IMR-90 (cell line): ENCODE data around the gene ZNF385B.

ENCODE experiments used
- CEBPB ChIP-seq: IDR thresholded peaks from 2 replicates; pipeline ENCODE4 v1.6.1; 2012; ENCODE audit warnings: low read depth, low read length, improper control_type of control experiment
- CHD1 ChIP-seq: IDR thresholded peaks from 2 replicates; pipeline ENCODE4 v1.6.1; 2012; ENCODE audit warnings: low read depth, low read length, improper control_type of control experiment
- MAZ ChIP-seq: IDR thresholded peaks from 2 replicates; pipeline ENCODE4 v1.6.1; 2012; ENCODE audit warnings: low read depth, mild to moderate bottlenecking, low read length, improper control_type of control experiment, moderate library complexity, borderline replicate concordance
- MXI1 ChIP-seq: IDR thresholded peaks from 2 replicates; pipeline ENCODE4 v1.6.1; 2012; ENCODE audit warnings: low read depth, mild to moderate bottlenecking, low read length, moderate library complexity, borderline replicate concordance
- POLR2A ChIP-seq: IDR thresholded peaks from 2 replicates; pipeline ENCODE4 v1.6.1; 2012; ENCODE audit warnings: mild to moderate bottlenecking, low read depth, low read length
- RAD21 ChIP-seq: IDR thresholded peaks from 2 replicates; pipeline ENCODE4 v1.6.1; 2012; ENCODE audit warnings: low read length, improper control_type of control experiment
- RCOR1 ChIP-seq: IDR thresholded peaks from 2 replicates; pipeline ENCODE4 v1.6.1; 2012; ENCODE audit warnings: mild to moderate bottlenecking, low read length, improper control_type of control experiment; ENCODE audit not compliant: insufficient replicate concordance
- RFX5 ChIP-seq: IDR thresholded peaks from 2 replicates; pipeline ENCODE4 v1.8.0; 2012; ENCODE audit warnings: low read depth, mild to moderate bottlenecking, low read length, moderate library complexity
- SMC3 ChIP-seq: fragments of 150-350 bp; IDR thresholded peaks from 2 replicates; pipeline ENCODE4 v1.6.1; 2016; ENCODE audit warnings: low read depth, mild to moderate bottlenecking, antibody characterized with exemption, low read length, moderate library complexity
- TF ChIP-seq, protein P1 (sequence below): conservative IDR thresholded peaks from 2 replicates; pipeline ENCODE4 v1.5.1; 2012; ENCODE audit warnings: mild to moderate bottlenecking, low read depth, low read length, improper control_type of control experiment
- TF ChIP-seq, protein P2 (sequence below): fragments of 150-350 bp; IDR thresholded peaks from 2 replicates; pipeline ENCODE4 v1.6.1; 2017; ENCODE audit warnings: mild to moderate bottlenecking, antibody characterized with exemption, low read length, low read depth

DNA sequence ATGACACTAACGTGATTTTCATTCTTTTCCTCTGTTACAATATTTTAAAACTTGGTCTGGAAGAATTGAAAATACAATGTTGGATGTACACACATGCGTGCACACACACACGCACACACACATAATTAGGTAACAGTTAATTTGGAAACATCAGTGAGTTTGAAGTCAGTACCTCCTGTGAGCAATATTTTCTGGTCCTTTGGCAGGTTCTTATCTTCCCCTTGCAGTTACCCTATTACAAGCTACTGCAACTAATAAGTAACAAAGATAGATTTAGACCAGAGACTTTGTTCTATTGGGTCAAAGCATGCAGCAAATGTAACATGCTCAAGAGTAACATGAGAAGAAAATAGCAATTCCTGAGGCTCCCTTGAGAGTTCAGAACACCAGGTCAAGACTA, 73.3 kb downstream of the ZNF385B start:
- TF ChIP-seq, protein P1, sequence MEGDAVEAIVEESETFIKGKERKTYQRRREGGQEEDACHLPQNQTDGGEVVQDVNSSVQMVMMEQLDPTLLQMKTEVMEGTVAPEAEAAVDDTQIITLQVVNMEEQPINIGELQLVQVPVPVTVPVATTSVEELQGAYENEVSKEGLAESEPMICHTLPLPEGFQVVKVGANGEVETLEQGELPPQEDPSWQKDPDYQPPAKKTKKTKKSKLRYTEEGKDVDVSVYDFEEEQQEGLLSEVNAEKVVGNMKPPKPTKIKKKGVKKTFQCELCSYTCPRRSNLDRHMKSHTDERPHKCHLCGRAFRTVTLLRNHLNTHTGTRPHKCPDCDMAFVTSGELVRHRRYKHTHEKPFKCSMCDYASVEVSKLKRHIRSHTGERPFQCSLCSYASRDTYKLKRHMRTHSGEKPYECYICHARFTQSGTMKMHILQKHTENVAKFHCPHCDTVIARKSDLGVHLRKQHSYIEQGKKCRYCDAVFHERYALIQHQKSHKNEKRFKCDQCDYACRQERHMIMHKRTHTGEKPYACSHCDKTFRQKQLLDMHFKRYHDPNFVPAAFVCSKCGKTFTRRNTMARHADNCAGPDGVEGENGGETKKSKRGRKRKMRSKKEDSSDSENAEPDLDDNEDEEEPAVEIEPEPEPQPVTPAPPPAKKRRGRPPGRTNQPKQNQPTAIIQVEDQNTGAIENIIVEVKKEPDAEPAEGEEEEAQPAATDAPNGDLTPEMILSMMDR = no peak
- TF ChIP-seq RCOR1 = no peak
- TF ChIP-seq CEBPB = no peak
- TF ChIP-seq RAD21 = no peak
- TF ChIP-seq MAZ = no peak
- no peak for TF ChIP-seq POLR2A
- TF ChIP-seq, protein P2, sequence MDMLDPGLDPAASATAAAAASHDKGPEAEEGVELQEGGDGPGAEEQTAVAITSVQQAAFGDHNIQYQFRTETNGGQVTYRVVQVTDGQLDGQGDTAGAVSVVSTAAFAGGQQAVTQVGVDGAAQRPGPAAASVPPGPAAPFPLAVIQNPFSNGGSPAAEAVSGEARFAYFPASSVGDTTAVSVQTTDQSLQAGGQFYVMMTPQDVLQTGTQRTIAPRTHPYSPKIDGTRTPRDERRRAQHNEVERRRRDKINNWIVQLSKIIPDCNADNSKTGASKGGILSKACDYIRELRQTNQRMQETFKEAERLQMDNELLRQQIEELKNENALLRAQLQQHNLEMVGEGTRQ = no peak
- no peak for TF ChIP-seq SMC3
- no peak for TF ChIP-seq RFX5
- TF ChIP-seq CHD1 = no peak
- no peak for TF ChIP-seq MXI1
